Omental fat pad (tissue), 4 donors: ENCODE data around the gene PMIS2. TPM values are rescaled to one million over a fixed set of nuclear protein-coding genes. Genes with fewer than 3 reads are reported as not detected.

Experiments
- ATAC-seq: fragments of 150-250 bp; one replicate; pipeline ENCODE4 v1.9.1; 2016; ENCODE audit warnings: mild to moderate bottlenecking, moderate library complexity; ENCODE audit not compliant: low FRiP score
- DNase-seq: peaks from one replicate; pipeline ENCODE4 v3.0.0-alpha.2; 2019; ENCODE audit warnings: low spot score
- CTCF ChIP-seq, 3 donors: fragments of 450-650 bp; IDR thresholded peaks; one replicate each; pipeline ENCODE4 v1.5.1; 2016 to 2017; ENCODE audit warnings: antibody characterized with exemption in 3 of 3, mild to moderate bottlenecking in 3 of 3, moderate library complexity in 2 of 3
- total RNA-seq, 4 donors: library from RNA; depleted of rRNA; stranded (reverse); fragments of >200 nt; gene quantifications; one replicate each; pipeline ENCODE4 v1.1.0, GENCODE V29; 2016

The PMIS2 gene
- total RNA-seq, 4 donors from 2014 or later, result not detected

- DNase-seq (no peak), ATAC-seq (no peak)
- TF ChIP-seq CTCF (IDR thresholded peaks at IDR 0.05), result no peak
Measured at GRCh38 chr19:35566738-35567137, 19.2 kb upstream of the PMIS2 start.

- no peak for TF ChIP-seq CTCF (IDR thresholded peaks at IDR 0.05)
- no peak for DNase-seq
- ATAC-seq, result no peak
Measured at GRCh38 chr19:35569281-35569781, 16.6 kb upstream of the PMIS2 start.

- no peak for ATAC-seq
- DNase-seq, result no peak
- no peak for TF ChIP-seq CTCF (IDR thresholded peaks at IDR 0.05)
Measured at GRCh38 chr19:35571406-35571965, 14.5 kb upstream of the PMIS2 start.

- DNase-seq, result no peak
- ATAC-seq, result no peak
- no peak for TF ChIP-seq CTCF (IDR thresholded peaks at IDR 0.05)
Measured at GRCh38 chr19:35577918-35578317, 8.1 kb upstream of the PMIS2 start.

- no peak for ATAC-seq
- DNase-seq, result no peak
- no peak for TF ChIP-seq CTCF (IDR thresholded peaks at IDR 0.05)
Measured at GRCh38 chr19:35578707-35579106, 7.3 kb upstream of the PMIS2 start.

GRCh38 chr19:35582760-35583159 is 3.2 kb upstream of the PMIS2 start:
- TF ChIP-seq CTCF (IDR thresholded peaks at IDR 0.05), result no peak
- no peak for ATAC-seq
- no peak for DNase-seq

- no peak for DNase-seq
- no peak for TF ChIP-seq CTCF (IDR thresholded peaks at IDR 0.05)
- ATAC-seq, result no peak
Measured at GRCh38 chr19:35587321-35587720, 1.3 kb downstream of the PMIS2 start.
